GOT3 (cell line): ENCODE measurements around the gene IWS1.

Experiments used
- DNase-seq: peaks from one replicate; lab custom pipeline; 2025; ENCODE audit warnings: mixed read lengths; lab: John Stamatoyannopoulos, UW

Gene IWS1

GRCh38 chr2:127490283-127490682, 36.0 kb downstream of the IWS1 start:
- DNase-seq = no peak

- DNase-seq = no peak
Observed at GRCh38 chr2:127486247-127487058, 39.8 kb downstream of the IWS1 start.

- no peak for DNase-seq
Observed at GRCh38 chr2:127485694-127486071, 40.6 kb downstream of the IWS1 start.

- no peak for DNase-seq
Observed at GRCh38 chr2:127485051-127485693, 41.1 kb downstream of the IWS1 start.

GRCh38 chr2:127482031-127482430, 44.3 kb downstream of the IWS1 start:
- no peak for DNase-seq

- no peak for DNase-seq
Observed at GRCh38 chr2:127479866-127480743, 46.2 kb downstream of the IWS1 start.

GRCh38 chr2:127479219-127479825, 47.0 kb downstream of the IWS1 start:
- no peak for DNase-seq

GRCh38 chr2:127475788-127476187, 50.5 kb downstream of the IWS1 start:
- no peak for DNase-seq

- no peak for DNase-seq
Observed at GRCh38 chr2:127472268-127472667, 54.0 kb downstream of the IWS1 start.

- DNase-seq = no peak
Observed at GRCh38 chr2:127471286-127471988, 54.9 kb downstream of the IWS1 start.

GRCh38 chr2:127469974-127470373, 56.3 kb downstream of the IWS1 start:
- DNase-seq = no peak

- no peak for DNase-seq
Observed at GRCh38 chr2:127469051-127469450, 57.2 kb downstream of the IWS1 start.

- no peak for DNase-seq
Observed at GRCh38 chr2:127465258-127465657, 61.0 kb downstream of the IWS1 start.

- DNase-seq = no peak
Observed at GRCh38 chr2:127464470-127465257, 61.6 kb downstream of the IWS1 start.

GRCh38 chr2:127463155-127463991, 62.9 kb downstream of the IWS1 start:
- no peak for DNase-seq

- no peak for DNase-seq
Observed at GRCh38 chr2:127462461-127462860, 63.8 kb downstream of the IWS1 start.

- no peak for DNase-seq
Observed at GRCh38 chr2:127456960-127457359, 69.3 kb downstream of the IWS1 start.

- no peak for DNase-seq
Observed at GRCh38 chr2:127455566-127456493, 70.5 kb downstream of the IWS1 start.
